NOMO-1 (cell line): Measurements from ENCODE around the gene USP40.

Experiments used
- DNase-seq, 2 experiments: peaks; one replicate each; lab custom pipeline; 2025; ENCODE audit not compliant: unreplicated experiment in 2 of 2; lab: John Stamatoyannopoulos, UW

The USP40 gene

DNA sequence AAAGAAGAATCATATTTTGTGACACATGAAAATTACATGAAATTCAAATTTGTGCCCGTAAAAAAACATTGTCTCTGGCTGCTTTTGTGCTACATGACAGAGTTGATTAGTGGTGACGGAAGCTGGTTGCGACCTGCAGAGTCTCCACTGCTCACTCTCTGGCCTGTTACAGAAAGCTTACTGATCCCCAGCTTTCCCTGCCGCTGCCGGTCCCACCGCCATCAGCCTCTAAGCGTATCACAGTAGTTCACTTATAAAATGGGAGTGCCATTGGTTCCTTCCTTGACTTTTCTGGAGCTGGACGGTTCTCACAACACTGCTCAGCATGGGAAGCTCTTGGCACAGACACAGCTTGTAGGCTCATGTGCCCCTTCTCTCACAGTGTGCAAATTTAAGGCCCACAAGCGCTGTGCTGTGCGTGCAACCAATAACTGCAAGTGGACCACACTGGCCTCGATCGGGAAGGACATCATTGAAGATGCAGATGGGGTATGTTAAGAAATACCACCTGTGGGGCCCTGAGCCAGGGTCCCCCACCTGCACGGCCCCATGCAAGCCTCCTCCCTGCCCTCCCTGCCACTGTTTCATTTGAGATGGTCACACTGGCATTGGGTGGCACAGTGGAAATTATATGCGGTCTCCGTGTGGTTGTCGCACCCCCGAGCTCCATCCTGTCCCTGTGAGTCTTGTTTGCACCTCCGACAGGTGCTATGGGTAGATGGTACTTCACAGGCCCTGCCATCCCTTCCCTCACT lies 131.0 kb downstream of the USP40 start:
- DNase-seq: no peak

DNA sequence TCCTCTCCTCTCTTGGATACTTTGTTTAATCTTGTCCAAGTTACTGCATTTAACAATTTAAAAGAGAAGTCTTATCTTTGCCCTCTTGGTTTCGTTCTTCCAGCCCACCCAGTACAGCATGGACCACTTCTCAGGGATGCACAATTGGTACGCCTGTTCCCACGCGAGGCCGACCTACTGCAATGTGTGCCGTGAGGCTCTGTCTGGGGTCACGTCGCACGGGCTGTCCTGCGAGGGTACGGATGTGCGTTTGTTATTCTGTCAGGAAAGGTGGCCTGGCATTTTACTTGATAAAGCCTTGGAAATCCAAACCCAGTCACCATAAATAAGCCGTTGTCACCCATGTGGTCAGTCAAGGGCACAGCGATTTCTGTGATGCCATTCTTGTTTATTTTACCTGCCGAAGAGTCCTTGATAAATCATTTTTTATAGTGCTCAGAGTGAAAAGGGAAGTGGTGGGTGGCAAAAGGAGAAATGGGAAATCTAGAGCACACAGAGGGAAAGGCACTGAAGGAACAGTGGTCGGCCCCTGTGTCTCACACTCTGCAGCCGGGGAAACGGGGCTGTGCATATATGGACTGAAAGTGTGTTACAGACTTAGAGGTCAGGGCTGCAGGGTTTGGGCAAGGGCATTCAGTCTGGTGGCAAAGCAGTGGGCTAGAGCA lies 131.8 kb downstream of the USP40 start:
- peak; percentile 74 to 85 for DNase-seq

GRCh38 chr2:233433794-233434193 lies 132.8 kb downstream of the USP40 start:
- no peak for DNase-seq

GRCh38 chr2:233433029-233433428 lies 133.6 kb downstream of the USP40 start:
- DNase-seq: no peak

GRCh38 chr2:233430651-233431050 lies 135.9 kb downstream of the USP40 start:
- DNase-seq: no peak

GRCh38 chr2:233430081-233430480 lies 136.5 kb downstream of the USP40 start:
- no peak for DNase-seq

DNA sequence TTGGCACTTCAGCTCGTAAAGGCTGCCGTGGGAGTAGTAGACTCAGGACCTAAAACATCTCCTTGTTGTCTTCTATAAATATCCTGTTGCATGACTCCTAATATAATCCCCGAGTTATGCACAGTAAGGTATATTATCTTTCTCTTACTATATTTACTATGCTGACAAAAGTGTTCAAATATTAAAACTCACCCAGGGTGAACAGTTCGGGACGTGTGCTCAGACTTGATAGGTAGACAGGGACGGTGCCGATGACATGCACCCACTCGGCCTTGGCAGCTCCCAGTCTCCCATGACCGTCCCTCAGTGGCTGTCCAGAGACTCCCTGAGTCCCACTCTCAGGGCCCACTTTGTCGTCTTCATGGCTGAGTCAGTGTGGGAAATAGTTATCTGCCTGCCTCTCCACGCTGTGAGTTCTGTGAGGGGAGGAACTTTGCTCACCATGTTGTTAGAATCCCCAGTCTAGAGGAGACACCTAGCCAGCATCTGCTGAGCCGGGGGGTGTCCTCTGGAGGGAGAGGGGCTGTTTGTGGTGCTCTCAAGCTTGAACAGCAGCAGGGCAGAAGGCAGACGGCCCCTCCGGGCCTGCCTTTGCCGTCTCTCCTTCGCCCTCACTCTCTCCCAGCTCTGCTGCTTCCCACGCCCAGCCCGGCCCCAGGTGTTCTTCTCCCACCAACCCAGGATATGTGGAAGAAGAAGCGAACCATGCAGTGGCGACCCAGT lies 137.2 kb downstream of the USP40 start:
- no peak for DNase-seq

- no peak for DNase-seq
Observed at GRCh38 chr2:233428438-233428837, 138.1 kb downstream of the USP40 start.

DNA sequence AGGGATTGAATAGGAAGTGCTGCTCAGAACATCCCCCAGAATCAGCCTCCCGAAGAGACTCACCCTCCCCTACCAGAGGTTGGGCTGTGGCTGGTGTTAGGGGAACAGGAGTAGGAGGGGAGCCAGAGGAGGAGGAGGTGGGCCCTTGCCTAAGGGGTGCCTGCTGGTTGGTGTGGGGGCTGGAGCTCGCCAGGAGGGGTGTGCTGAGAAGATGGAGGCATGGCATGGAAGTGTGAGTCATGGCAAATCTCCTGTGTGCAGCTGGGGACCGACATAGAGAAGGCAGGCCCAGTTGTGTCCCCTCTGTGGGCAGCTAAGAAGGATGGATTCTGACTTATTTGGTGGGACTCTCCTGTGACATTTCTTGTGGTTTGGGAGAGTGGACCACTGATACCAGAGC lies 138.6 kb downstream of the USP40 start:
- DNase-seq: no peak

DNA sequence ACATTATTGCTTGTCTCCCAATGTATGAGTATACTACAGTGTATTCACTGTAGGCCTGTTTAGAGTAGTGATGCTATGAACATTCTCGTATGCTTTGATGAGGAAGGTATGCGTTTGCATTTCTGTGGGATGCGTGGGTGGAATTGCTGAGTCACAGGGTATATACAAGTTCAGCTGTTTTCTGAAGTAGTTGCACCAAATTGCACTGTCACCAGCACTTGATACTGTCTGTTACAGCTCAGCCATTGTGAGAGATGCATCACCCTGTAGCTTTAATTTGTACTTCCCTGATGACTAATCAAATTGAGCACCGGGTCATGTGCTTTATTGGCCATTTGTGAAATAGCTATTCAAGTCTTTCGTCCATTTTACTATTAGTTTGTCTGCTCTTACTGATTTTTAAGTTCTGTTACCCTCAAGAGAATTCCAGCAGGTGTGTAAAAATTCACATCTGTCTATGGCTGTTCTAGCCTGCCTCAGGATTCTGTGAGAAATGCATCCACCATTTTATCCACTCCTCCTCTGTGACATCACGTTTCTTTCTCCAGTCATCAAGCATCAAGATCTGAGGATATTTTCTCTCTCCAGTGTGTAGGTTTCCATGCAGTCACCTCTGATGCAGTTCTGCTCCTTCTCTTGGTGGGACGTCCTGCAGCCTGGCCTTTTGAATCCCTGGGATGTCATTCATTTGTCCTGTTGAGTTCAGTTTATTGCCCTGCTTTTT lies 139.8 kb downstream of the USP40 start:
- peak in 1 of 2 experiments; percentile 5 for DNase-seq
